Endothelial cell of umbilical vein (primary cell): ENCODE results near the gene CXCL13. TPM values are rescaled to one million over a fixed set of nuclear protein-coding genes. Genes with fewer than 3 reads are reported as not detected.

Source experiments
- BruUV-seq: library from RNA; stranded (reverse); fragments of 400-500 nt; replicated peaks from 2 replicates; lab custom pipeline; 2021; lab: Mats Ljungman, UMichigan
- CTCF ChIA-PET: fragments of 300-600, 350-600 bp; sonication (Branson Sonifier 250); formaldehyde crosslinking; loops from one replicate; lab custom pipeline; 2021; ENCODE audit warnings: antibody characterized with exemption, inconsistent platforms; lab: Charles Lee
- POLR2A ChIA-PET: fragments of 300-600, 350-600 bp; sonication (Branson Sonifier 250); formaldehyde crosslinking; loops from one replicate; lab custom pipeline; 2021; ENCODE audit warnings: antibody characterized with exemption, inconsistent platforms; lab: Charles Lee
- DNase-seq: peaks from one replicate; pipeline ENCODE4 v3.0.0-alpha.2; 2011; ENCODE audit warnings: low read depth, low spot score
- FAIRE-seq: peaks from 2 replicates; lab custom pipeline; 2011; peaks lifted over from hg19 to GRCh38; lab: Jason Lieb, UNC
- H2AFZ ChIP-seq: 2 replicates; pipeline ENCODE4 v1.6.0; 2012; ENCODE audit warnings: low read depth, low read length, control low read depth, inconsistent platforms
- H3K27ac ChIP-seq: 2 replicates; pipeline ENCODE4 v1.5.1; 2011; ENCODE audit warnings: low read depth, mild to moderate bottlenecking, control low read depth, low read length, moderate library complexity; ENCODE audit not compliant: insufficient read depth
- H3K27me3 ChIP-seq, 2 experiments: 2 replicates each; pipeline versions ENCODE4 v1.6.0 to v1.6.1; 2011; ENCODE audit warnings: low read length in 2 of 2, mixed read lengths in 1 of 2; ENCODE audit not compliant: control insufficient read depth in 2 of 2, insufficient read depth in 2 of 2
- H3K36me3 ChIP-seq, 2 experiments: 2 replicates in 1 of 2; 3 replicates in 1 of 2; pipeline ENCODE4 v1.5.1; 2011; ENCODE audit warnings: low read length in 2 of 2, mild to moderate bottlenecking in 1 of 2, moderate library complexity in 1 of 2; ENCODE audit not compliant: control insufficient read depth in 2 of 2, insufficient read depth in 2 of 2; ENCODE audit errors: extremely low read depth in 1 of 2
- H3K4me1 ChIP-seq: 3 replicates; pipeline ENCODE4 v1.5.1; 2011; ENCODE audit warnings: mild to moderate bottlenecking, low read length; ENCODE audit not compliant: control insufficient read depth, insufficient read depth; ENCODE audit errors: extremely low read depth
- H3K4me2 ChIP-seq: 2 replicates; pipeline ENCODE4 v1.6.1; 2011; ENCODE audit warnings: low read length, control low read depth, mixed read lengths; ENCODE audit not compliant: insufficient read depth
- H3K4me3 ChIP-seq, 3 experiments: fragments of 200-600 bp in 1 of 3; sonication (generic), shearing (Covaris generic) in 1 of 3; replicated peaks in 1 of 3; 2 replicates each; pipeline ENCODE4 v1.5.1; 2011 to 2016; ENCODE audit warnings: control low read depth in 3 of 3, low read length in 3 of 3, mild to moderate bottlenecking in 2 of 3, inconsistent platforms in 1 of 3, low read depth in 1 of 3, moderate library complexity in 1 of 3; ENCODE audit not compliant: insufficient read depth in 1 of 3
- H3K79me2 ChIP-seq: 2 replicates; pipeline ENCODE4 v1.6.0; 2012; ENCODE audit warnings: low read length, inconsistent platforms; ENCODE audit not compliant: control insufficient read depth, insufficient read depth
- H3K9ac ChIP-seq: replicated peaks from 2 replicates; pipeline ENCODE3; 2011; ENCODE audit warnings: low read length, control low read depth; ENCODE audit not compliant: insufficient read depth; ENCODE audit errors: extremely low read depth
- H3K9me1 ChIP-seq: replicated peaks from 3 replicates; pipeline ENCODE4 v1.6.0; 2011; ENCODE audit warnings: mild to moderate bottlenecking, low read length; ENCODE audit not compliant: control insufficient read depth, insufficient read depth; ENCODE audit errors: extremely low read depth
- H3K9me3 ChIP-seq: replicated peaks from 2 replicates; pipeline ENCODE4 v1.5.1; 2012; ENCODE audit warnings: low read length, inconsistent platforms; ENCODE audit not compliant: control insufficient read depth, insufficient read depth
- H4K20me1 ChIP-seq: replicated peaks from 2 replicates; pipeline ENCODE3; 2011; ENCODE audit warnings: mild to moderate bottlenecking, low read length; ENCODE audit not compliant: control insufficient read depth, insufficient read depth; ENCODE audit errors: extremely low read depth
- EZH2 ChIP-seq: IDR thresholded peaks from 2 replicates; pipeline ENCODE4 v1.6.1; 2012; ENCODE audit warnings: borderline replicate concordance, low read depth, mild to moderate bottlenecking, moderate library complexity, low read length, inconsistent platforms; ENCODE audit not compliant: severe bottlenecking
- FOS ChIP-seq: IDR thresholded peaks from 2 replicates; pipeline ENCODE4 v1.6.1; 2011; ENCODE audit warnings: mild to moderate bottlenecking, low read length, moderate library complexity, borderline replicate concordance; ENCODE audit not compliant: insufficient read depth
- GATA2 ChIP-seq: IDR thresholded peaks from 2 replicates; pipeline ENCODE4 v1.7.0; 2011; ENCODE audit warnings: low read depth, mild to moderate bottlenecking, moderate library complexity, mixed read lengths, low read length; ENCODE audit not compliant: insufficient read length, insufficient read depth
- JUN ChIP-seq: IDR thresholded peaks from 2 replicates; pipeline ENCODE4 v1.6.1; 2011; ENCODE audit warnings: borderline replicate concordance, low read depth; ENCODE audit not compliant: insufficient read length, insufficient read depth
- MYC ChIP-seq: IDR thresholded peaks from one replicate; pipeline ENCODE4 v1.6.1; 2011; ENCODE audit warnings: mild to moderate bottlenecking, low read depth, low read length
- POLR2A ChIP-seq: IDR thresholded peaks from 2 replicates; pipeline ENCODE4 v1.6.1; 2012; ENCODE audit warnings: low read depth, mild to moderate bottlenecking, control low read depth, low read length
- dilution Hi-C: fragments of 300-500 bp; cut with MboI; formaldehyde crosslinking; loops from one replicate; pipeline ENCODE4 v1.15.0; 2019; ENCODE audit warnings: low sequenced_read_pairs; ENCODE audit not compliant: extremely low pct_ligation_motif_present
- intact Hi-C: fragments of 100-400 bp; cut with micrococcal nuclease; formaldehyde crosslinking; loops from one replicate; pipeline ENCODE4 v1.10.0; 2022
- polyA plus RNA-seq, 4 experiments: library from polyadenylated mRNA; depleted of rRNA in 3 of 4; stranded (reverse) in 3 of 4; unstranded in 1 of 4; fragments of >200 nt; gene quantifications; 2 replicates each; pipeline versions ENCODE4 v1.2.1 to v1.2.3, GENCODE V29; 2011 to 2012; ENCODE audit warnings: missing spikeins in 1 of 4
- total RNA-seq: library from RNA; stranded (reverse); gene quantifications from 2 replicates; pipeline ENCODE4 v1.2.3, GENCODE V29; 2021
- TF ChIP-seq, protein P1 (sequence below), 2 donors: IDR thresholded peaks; 1 replicate in 1 of 2; 2 replicates in 1 of 2; pipeline ENCODE4 v1.5.1; 2011; ENCODE audit warnings: low read length in 2 of 2, mild to moderate bottlenecking in 2 of 2, moderate library complexity in 2 of 2, control low read depth in 1 of 2, inconsistent platforms in 1 of 2, low read depth in 1 of 2; ENCODE audit not compliant: insufficient read depth in 1 of 2; ENCODE audit errors: extremely low read depth in 1 of 2
- TF ChIP-seq, protein P2 (sequence below): IDR thresholded peaks from 2 replicates; pipeline ENCODE4 v1.6.1; 2011; ENCODE audit not compliant: insufficient read depth, insufficient read length

CXCL13 gene
- total and polyA plus RNA-seq, 2 donors (not counting 3 experiments of a cell fraction or from before 2014, with no cell fraction given), result not detected

DNA sequence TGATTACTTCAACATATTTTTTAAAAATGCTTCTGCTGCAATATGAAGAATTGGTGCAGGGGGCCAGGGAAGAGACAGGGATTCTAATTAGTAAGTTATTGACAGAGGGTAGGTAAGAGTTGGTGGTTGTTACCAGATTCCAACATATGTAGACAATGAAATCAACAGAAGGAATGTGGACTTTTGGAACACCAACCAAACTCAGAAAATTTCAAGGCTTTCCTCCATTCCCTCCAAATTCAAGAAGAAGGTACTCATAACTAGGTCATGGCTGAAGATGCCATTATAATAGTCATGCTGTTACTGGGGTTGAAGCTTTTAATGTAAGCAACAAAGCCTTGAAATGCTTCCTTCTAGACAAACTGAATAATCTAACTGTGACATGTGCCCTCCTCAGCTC is 22.9 kb upstream of the CXCL13 start:
- H3K36me3 ChIP-seq, result no peaks in the 10 kb centered on the region
- no peak for DNase-seq
- no peaks in the 10 kb centered on the region for H4K20me1 ChIP-seq
- CTCF ChIA-PET, result no interaction called here
- H3K4me1 ChIP-seq, result no peaks in the 10 kb centered on the region
- no peaks in the 10 kb centered on the region for H3K27me3 ChIP-seq
- H3K4me3 ChIP-seq, result no peak overlapping the region
- no peak overlapping the region for H3K27ac ChIP-seq
- no TSS peak for BruUV-seq
- POLR2A ChIA-PET, result no interaction called here
- H3K79me2 ChIP-seq, result no peaks in the 10 kb centered on the region
- H2AFZ ChIP-seq, result no peak overlapping the region
- H3K4me2 ChIP-seq, result no peak overlapping the region
- TF ChIP-seq POLR2A, result no peak
- TF ChIP-seq, protein P1, sequence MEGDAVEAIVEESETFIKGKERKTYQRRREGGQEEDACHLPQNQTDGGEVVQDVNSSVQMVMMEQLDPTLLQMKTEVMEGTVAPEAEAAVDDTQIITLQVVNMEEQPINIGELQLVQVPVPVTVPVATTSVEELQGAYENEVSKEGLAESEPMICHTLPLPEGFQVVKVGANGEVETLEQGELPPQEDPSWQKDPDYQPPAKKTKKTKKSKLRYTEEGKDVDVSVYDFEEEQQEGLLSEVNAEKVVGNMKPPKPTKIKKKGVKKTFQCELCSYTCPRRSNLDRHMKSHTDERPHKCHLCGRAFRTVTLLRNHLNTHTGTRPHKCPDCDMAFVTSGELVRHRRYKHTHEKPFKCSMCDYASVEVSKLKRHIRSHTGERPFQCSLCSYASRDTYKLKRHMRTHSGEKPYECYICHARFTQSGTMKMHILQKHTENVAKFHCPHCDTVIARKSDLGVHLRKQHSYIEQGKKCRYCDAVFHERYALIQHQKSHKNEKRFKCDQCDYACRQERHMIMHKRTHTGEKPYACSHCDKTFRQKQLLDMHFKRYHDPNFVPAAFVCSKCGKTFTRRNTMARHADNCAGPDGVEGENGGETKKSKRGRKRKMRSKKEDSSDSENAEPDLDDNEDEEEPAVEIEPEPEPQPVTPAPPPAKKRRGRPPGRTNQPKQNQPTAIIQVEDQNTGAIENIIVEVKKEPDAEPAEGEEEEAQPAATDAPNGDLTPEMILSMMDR (IDR thresholded peaks at IDR 0.05; ENCODE audit: extremely low read depth in 1 of 2, insufficient read depth in 1 of 2, low read depth in 1 of 2, low read length in 2 of 2), result no peak
- no peak for TF ChIP-seq MYC
- no peak for TF ChIP-seq FOS
- TF ChIP-seq GATA2, result no peak
- no peak for TF ChIP-seq EZH2
- TF ChIP-seq, protein P2, sequence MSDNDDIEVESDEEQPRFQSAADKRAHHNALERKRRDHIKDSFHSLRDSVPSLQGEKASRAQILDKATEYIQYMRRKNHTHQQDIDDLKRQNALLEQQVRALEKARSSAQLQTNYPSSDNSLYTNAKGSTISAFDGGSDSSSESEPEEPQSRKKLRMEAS, result no peak
- no peak for TF ChIP-seq JUN
- dilution Hi-C loops (no loop called here), intact Hi-C loops (no loop called here)
- no peak for FAIRE-seq
- no peaks in the 10 kb centered on the region for H3K9me3 ChIP-seq
- H3K9ac ChIP-seq, result no peak overlapping the region
- H3K9me1 ChIP-seq, result no peaks in the 10 kb centered on the region
